Renal pelvis (tissue), 4 donors: ENCODE data around the gene RFX8. TPM values are rescaled to one million over a fixed set of nuclear protein-coding genes. Genes with fewer than 3 reads are reported as not detected.
A peak's percentile ranks its signal among the peaks of the same experiment; 100 is the strongest.

Source experiments
- DNase-seq: peaks from one replicate; pipeline ENCODE4 v3.0.0-alpha.2; 2013
- polyA plus RNA-seq, 3 donors: library from polyadenylated mRNA; unstranded; fragments of 120-200 nt; gene quantifications; one replicate each; pipeline ENCODE4 v1.2.1, GENCODE V29; 2013; ENCODE audit not compliant: insufficient read length in 3 of 3

RFX8 gene
- polyA plus RNA-seq, 3 donors: 0.75 to 1.2 (median 0.95) TPM

GRCh38 chr2:101412092-101412694, 62.7 kb downstream of the RFX8 start:
- DNase-seq: no peak

DNA sequence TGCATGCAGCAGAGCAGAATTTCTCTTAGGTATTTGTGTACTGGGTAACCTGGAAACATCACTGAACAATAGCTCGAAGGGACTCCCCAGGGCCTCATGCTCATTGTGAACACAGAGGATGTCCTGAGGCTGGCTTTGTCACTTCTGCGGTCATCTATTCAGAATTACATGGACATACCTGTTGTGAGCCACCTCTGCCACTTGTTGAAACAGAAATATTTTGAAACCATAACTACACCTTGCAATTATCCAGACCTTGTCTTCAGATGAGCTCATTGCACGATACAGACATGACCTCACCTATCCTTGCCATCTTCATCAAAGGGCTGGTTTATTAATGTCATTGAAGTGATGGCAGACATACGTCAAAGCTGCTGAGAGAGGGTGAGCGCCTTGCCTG, 64.2 kb downstream of the RFX8 start:
- DNase-seq: no peak

- DNase-seq: no peak
Measured at GRCh38 chr2:101410114-101410513, 64.8 kb downstream of the RFX8 start.

DNA sequence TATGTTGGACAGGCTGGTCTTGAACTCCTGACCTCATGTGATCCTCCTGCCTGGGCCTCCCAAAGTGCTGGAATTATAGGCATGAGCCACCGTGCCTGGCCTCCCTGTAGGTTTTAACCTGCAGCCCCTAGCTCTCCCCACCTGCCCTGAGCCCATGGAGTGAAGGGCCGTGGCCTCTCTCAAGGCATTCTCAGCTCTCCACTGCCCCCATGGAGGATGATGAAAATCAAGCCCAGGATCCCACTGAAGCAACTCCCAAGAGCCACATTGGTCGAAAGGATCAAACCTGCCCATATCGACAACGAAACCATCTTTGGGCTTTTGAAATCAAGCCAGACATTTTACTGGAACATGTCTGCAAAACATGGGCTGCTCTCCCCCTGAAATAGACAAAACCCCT, 65.2 kb downstream of the RFX8 start:
- no peak for DNase-seq

GRCh38 chr2:101408925-101409324, 66.0 kb downstream of the RFX8 start:
- no peak for DNase-seq

GRCh38 chr2:101405351-101405899, 69.5 kb downstream of the RFX8 start:
- no peak for DNase-seq

GRCh38 chr2:101403745-101404144, 71.2 kb downstream of the RFX8 start:
- no peak for DNase-seq

DNA sequence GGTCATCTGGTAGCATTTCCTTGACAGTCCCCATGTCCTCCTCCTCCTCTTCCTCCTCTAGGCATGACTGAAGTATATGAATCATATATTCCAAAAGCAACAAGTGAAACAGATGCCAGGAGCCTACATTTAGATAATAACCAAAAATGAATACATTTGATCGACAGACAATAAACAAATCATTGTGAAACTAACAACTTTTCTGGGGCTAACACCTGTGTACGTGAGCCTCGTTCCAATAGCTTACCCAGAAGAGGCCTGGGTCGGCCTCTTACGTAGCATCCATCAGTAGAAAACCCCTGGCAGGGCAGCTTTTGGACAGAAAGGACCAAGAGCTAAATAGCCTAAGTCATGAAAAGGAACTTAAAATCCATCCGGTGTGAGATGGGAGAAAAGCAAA, 72.3 kb downstream of the RFX8 start:
- no peak for DNase-seq

DNA sequence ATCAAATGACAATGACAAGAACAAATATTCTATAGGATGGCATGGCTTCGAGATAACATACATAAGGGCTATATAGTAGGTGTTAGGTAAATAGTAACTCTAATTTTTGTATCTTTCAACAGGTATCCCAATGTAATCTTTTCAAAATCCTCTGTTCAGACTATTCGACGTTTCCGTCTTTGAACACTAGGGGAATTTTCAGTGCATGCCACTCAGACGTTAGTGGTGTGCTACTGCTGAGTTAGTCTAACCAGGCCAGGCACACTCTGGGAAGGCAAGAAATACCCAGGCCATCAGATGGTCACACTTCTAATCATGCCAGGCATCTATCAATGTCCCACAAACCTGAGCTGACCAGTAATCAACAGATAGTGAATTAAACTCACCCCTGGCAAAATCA, 73.0 kb downstream of the RFX8 start:
- no peak for DNase-seq

DNA sequence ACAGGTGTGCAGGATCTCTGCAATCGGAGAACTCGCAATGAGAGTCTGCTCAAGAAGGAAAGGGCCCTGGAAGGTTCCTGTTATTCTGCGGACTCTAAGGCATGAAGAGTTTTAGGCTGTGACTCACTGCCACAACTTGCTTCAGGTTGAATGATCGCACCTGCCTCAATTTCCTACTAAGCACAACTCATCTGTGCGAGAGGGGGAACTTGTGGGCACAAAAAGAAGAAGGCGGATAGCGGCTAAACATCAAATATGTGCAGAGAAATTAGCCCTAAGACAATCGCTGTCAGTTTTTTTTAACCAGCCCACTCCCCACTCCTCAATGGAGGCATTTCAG, 73.6 kb downstream of the RFX8 start:
- no peak for DNase-seq

DNA sequence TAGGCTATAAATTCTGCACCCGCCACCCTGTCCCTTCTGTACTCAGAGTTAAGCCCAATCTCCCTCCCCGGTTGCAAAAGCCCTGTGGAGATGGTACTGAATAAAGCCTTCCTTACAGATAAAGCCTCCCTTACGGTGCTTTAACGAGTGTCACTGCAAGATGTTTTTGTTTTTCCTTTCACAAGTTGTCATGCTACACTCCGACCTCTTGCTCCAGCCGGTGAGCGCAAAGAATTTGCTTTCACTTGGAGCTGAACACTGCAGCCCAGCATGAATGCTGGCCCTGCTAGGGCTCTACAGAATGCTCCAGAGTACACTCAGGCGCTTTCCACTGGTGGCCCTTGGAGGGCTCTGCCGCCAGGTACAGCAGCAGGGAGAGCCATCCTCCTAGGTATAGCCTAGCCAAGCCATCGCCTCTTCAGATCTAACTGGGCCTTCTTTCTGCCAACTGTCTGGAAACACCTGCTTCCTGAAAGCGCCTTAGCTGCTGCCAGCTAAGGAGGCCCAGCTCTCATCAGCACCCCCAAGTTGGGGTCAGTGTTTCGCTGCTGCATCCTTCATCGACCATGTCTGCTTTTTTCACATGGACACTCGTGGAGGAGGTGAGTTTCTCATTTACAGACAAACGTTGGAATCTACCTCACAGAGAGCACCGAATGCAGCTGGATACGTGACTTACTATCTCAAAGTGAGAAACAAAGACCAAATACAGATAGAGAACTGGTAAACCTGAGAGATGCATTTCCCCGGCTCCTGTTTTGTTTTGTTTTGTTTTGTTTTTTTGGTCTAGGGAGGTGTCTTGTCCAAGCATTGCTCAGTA, 74.2 kb downstream of the RFX8 start:
- DNase-seq: no peak

- DNase-seq: no peak
Measured at GRCh38 chr2:101400048-101400447, 74.9 kb downstream of the RFX8 start.

DNA sequence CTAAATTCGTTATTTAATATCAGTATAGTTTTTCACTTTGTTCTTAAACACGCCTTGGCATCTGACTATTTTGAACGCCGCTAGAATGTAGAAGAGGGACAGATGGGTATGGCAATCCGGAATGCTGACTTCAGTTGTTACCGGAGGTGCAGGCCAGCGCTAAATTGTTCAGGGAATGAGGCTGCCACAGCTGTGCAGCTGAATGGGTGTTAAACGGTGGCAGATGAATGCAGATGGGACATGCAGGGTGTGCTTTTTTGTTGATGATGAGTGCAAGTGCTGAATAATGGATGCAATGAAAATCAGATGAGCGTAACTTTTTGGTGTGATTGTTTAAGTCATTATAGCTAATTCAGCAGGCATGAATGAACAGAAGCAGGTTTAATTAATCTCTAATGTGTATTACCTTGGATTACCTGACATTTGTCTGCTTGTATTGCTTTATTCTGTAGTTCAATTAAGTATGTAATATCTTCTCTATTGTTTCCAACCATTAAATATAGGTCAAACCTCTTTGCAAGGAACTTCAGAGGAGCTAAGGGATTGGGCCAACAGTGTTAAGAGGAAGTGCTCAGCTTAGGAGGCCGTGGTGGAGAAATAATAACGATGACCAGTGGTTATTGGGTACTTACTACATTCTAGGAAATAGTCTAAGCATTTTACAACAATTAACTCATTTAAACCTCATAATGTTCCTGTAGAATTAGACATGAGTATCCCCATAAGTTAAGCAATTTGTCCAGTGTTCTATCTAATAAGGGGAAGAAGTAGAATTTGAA, 75.7 kb downstream of the RFX8 start:
- DNase-seq: no peak

- DNase-seq: no peak
Measured at GRCh38 chr2:101398116-101398821, 76.6 kb downstream of the RFX8 start.

GRCh38 chr2:101396316-101396717, 78.6 kb downstream of the RFX8 start:
- no peak for DNase-seq

- no peak for DNase-seq
Measured at GRCh38 chr2:101395545-101396315, 79.2 kb downstream of the RFX8 start.

- DNase-seq: no peak
Measured at GRCh38 chr2:101388232-101388631, 86.7 kb downstream of the RFX8 start.

- DNase-seq: peak; percentile 66
Measured at GRCh38 chr2:101387151-101387834, 87.6 kb downstream of the RFX8 start, which contains the start of gene CREG2. Gene CREG2, minus strand, starts transcription at chr2:101387503. Its CDS starts 46 bp downstream, at chr2:101387457.

DNA sequence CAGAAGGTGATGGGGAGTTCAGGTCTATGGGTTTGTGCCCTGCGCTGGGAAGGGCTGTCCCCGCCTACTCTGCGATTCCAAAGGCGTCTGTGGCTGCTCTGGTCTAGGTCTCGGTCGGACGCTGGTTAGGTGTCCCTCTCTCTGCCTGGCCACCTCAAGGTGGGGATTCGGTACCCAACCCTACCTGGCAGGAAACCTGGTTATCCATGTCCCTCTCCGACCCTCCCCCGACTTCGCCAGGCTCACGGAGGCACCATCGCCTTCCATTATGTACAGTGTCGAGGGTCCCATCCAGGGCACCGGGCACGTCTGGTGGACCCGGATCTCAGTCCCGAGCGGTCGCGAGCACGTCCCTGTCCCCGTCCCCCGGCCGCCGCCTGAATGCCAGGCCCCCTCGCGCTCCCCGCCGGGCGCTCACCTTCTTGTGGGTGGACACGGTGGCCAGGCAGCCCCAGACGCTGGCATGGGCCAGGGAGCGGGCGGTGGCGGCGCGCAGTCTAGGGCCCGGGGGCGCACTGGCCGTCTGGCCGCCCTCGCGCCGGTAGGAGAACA, 88.2 kb downstream of the RFX8 start:
- DNase-seq: no peak

DNA sequence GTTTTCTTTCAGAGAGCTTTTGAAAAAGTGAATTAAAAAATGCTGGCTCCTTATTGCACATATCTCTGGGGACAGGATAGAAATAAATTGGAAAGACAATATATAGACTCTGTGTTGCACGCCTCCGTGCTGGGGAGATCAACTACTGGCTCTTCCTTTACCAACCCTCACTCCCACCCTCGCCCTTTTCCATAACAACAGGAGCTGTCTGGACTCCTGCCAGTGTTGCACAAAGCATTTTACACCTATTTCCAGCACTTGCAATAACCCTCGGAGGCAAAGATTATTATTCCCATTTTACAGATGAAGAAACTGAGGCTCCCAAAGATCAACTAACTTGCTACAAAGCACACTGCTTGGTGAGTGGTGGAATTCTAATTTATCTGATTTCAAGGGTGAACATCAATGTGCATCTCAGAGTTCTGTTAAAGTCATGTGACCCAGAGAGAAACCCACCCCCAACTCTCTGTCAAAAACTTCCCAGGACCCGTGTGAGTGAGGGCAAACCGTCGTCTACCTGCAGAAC, 91.8 kb downstream of the RFX8 start:
- DNase-seq: no peak
